DMS53 treated with DMSO at 0.1 percent for 48 hours (cell line): ENCODE measurements around the gene CENPH.
"Not testable (repeated sequence)": the region's sequence is repeated elsewhere in the genome, so short reads cannot be mapped to it uniquely, and the experiment has no call there.

Experiments
- DNase-seq: peaks from one replicate; lab custom pipeline; 2025; ENCODE audit not compliant: unreplicated experiment; lab: John Stamatoyannopoulos, UW

Gene CENPH, protein sequence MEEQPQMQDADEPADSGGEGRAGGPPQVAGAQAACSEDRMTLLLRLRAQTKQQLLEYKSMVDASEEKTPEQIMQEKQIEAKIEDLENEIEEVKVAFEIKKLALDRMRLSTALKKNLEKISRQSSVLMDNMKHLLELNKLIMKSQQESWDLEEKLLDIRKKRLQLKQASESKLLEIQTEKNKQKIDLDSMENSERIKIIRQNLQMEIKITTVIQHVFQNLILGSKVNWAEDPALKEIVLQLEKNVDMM

DNA sequence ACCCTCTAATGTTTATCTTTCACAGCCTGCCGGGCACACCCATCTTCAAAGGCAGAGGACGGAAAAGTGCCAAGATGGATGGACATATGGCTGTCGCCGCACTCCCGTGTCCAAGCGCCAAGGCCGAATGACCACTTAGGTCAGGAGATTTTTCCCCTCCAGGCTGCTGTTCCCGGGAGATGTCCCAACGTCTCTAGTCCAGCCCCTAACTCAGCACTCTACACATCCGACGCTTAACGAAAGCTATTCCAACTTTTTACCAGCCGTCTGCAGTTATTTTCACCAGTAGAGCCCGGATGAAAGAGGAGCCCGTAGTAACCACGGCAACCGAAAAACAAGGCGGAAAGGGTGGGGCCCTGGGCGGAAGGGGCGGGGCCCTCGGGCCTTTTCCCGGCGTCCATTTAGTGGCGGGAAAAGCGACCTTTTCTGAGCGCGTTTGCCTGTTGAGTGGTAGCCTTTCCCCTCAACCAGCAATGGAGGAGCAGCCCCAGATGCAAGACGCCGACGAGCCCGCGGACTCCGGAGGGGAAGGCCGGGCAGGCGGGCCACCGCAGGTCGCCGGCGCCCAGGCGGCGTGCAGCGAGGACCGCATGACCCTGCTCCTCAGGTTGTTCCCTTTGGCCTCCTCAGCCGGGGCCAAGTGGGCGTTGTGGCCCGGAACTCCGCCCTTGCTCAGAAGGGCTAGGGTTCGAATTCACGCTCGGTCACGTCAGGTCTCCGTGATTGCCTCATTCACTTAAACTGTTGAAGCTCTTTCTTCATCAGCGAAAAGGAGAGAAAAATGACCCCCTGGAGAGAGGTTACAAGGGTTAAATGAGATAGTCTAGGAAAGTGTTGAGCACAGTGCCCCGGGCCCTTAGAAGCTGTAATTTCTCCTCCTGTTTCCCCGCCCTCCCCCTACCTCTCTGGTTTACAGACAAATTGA lies at the start of gene CENPH:
Gene CENPH (plus strand): TSS at position 422 of the 925 bp plus-strand sequence. CDS start 52 bp downstream, at position 474.
- DNase-seq, result peak; percentile 89

DNA sequence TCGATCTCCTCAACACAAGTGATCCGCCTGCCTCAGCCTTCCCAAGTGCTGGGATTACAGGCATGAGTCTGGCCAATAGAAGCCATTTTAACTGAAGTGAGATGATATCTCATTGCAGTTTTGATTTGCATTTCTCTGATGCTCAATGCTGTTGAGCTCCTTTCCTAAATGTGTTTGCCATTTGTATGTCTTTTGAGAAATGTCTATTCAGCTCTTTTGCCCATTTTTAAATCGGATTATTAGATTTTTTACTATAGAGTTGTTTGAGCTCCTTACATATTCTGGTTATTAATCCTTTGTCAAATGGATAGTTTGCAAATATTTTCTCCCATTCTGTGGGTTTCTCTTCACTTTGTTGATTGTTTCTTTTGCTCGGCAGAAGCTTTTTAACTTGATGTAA lies 49.1 kb upstream of the CENPH start:
- DNase-seq, result not testable (repeated sequence)

DNA sequence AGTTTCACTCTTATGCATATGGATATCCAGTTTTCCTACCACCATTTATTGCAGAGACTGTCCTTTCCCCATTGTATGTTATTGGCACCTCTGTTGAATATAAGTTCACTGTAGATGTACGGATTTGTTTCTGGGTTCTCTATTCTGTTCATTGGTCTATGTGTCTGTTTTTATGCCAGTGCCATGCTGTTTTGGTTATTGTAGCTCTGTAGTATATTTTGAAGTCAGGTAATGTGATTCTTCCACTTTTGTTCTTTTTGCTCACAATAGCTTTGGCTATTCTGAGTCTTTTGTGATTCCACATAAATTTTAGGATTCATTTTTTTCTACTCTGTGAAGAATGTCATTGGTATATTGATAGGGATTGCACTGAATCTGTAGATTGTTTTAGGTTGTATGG lies 48.6 kb upstream of the CENPH start:
- DNase-seq, result no peak

DNA sequence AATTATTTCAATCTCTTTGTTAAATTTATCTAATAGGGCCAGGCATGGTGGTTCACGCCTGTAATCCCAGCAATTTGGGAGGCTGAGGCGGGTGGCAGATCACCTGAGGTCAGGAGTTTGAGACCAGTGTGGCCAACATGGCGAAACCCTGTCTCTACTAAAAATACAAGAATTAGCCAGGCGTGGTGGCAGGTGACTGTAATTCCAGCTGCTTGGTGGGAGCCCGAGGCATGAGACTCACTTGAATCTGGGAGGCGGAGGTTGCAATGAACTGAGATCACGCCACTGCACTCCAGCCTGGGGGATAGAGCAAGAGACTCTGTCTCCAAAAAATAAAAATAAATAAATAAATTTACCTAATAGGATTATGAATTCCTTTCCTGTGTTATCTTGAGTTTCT lies 40.8 kb upstream of the CENPH start:
- DNase-seq, result not testable (repeated sequence)

DNA sequence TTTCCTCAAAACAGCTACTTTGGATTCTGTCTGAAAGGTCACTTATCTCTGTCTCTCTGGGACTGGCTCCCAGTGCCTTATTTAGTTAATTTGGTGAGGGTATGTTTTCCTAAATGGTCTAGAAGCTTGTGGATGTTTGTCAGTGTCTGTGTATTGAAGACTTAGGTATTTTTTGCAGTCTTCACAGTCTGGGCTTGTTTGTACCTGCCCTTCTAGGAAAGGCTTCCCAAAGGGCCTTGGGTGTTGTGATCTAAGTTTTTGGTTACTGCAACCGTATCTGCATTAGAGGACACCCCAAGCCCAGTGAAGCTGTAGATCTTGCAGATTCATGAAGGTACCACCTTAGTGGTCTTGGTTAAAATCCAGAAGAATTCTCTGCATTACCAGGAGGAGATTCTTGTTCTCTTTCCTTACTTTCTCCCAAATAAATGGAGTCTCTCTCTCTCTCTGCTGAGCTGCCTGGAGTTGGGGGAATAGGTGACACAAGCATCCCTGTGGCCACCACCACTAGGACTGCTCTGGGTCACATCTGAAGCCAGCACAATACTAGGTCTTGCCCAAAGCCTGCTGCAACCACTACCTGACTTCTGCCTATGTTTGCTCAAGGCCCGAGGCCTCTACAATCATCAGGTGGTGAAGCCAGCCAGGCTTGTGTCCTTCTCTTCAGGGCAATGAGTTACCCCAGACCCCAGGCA lies 40.3 kb upstream of the CENPH start:
- DNase-seq, result no peak

DNA sequence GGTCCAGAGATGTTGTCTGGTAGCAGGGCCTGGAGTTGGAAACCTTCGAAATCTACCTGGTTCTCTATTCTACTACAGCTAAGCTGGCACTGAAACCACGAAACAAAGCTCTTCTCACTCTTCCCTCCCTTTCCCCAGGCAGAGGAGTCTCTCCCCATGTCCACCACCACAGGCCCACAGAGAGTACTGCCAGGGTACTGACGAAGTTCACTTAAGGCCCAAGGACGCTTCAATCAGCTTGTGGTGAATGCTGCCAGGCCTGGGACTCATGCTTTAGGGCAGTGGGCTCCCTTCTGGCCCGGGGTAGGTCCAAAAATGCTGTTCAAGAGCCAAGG lies 39.7 kb upstream of the CENPH start:
- DNase-seq, result no peak

DNA sequence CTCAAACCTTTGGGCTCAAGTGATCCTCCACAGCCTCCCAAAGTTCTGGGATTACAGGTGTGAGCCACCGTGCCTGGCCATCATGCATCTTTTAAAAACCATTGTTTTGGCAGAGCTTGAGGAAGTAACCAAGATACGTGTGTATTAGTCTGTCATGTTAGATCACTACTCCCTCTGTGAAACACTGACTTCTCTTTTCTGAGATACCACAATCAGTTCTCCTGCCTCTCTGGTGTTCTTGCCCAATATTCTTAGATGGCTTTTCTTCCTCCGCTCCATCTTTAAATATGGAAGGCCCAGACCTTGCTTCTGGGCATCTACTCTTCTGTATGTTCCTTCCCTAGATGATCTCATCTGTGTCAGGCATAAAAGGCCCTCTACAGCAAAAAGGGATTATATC lies 36.7 kb upstream of the CENPH start:
- DNase-seq, result no peak

DNA sequence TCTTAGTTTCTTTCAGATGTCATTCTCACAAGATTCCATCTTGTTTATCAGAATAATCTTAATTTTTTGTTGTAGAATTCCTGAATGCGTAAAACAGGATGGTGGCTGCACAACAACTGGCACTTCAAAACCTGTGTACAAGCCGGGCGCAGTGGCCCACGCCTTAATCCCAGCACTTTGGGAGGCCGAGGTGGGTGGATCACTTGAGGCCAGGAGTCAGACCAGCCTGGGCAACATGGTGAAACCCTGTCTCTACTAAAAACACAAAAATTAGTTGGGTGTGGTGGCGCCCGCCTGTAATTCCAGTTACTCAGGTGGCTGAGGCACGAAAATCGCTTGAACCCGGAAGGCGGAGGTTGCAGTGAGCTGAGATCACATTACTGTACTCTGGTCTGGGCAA lies 32.9 kb upstream of the CENPH start:
- no peak for DNase-seq

DNA sequence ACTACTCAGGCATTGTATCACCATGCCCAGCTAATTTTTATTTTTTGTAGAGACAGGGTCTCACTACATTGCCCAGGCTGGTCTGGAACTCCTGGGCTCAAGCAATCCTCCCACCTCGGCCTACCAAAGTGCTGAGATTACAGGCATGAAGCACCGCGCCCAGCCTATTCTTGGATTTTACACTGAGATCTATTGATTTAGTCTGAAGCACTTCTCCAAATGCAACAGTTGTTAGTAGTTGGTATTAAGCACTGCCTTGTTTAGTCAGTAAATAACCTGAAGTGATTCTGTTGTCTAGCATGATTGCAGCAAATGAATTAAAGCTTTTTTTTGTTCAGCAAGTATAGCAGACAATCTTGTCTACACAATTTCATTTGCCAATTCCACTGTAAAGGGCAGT lies 31.3 kb upstream of the CENPH start:
- no peak for DNase-seq

DNA sequence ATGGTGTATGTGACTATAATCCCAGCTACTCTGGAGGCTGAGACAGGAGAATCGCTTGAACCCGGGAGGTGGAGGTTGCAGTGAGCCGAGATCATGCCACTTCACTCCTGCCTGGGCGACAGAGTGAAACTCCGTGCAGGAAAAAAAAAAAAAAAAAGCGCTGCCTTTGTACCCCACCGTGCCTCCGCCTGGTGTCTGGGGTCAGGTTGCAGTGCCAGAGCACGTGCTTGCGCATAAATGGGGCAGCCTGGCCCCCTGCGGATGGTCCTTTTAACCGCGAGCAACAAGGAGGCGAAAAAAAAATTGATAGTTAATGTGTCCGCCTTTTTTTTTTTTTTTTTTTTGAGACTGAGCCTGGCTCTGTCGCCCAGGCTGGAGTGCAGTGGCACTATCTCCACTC lies 28.7 kb upstream of the CENPH start:
- DNase-seq, result no peak

DNA sequence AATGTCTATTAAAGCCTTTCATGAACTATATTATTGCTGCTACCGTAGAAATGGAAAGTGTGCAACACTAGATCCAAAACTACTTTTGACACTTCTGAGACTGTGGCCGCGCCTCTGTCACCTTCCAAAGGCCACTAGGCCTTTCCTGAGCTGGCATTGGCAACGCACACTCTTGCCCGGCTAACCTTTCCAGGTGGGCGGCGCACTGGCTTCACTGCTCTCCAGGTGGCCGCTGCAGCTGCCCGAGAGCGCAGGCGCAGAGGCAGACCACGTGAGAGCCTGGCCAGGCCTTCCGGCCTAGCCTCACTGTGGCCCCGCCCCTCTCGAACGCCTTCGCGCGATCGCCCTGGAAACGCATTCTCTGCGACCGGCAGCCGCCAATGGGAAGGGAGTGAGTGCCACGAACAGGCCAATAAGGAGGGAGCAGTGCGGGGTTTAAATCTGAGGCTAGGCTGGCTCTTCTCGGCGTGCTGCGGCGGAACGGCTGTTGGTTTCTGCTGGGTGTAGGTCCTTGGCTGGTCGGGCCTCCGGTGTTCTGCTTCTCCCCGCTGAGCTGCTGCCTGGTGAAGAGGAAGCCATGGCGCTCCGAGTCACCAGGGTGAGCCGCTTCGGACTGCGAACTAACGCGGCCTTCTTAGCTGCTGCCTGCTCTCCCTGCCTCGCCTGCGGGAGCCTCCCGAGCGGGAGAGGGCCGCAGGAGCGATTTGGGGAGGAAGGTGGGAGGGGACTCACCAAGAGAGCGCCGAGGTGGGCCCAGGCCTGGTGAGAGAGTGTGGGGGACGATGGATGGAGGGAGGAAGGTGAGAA lies 22.5 kb upstream of the CENPH start, which contains the start of gene CCNB1:
Gene CCNB1 (plus strand): TSS at position 465 of the 807 bp plus-strand sequence. CDS start 113 bp downstream, at position 578.
- DNase-seq, result peak; percentile 98

DNA sequence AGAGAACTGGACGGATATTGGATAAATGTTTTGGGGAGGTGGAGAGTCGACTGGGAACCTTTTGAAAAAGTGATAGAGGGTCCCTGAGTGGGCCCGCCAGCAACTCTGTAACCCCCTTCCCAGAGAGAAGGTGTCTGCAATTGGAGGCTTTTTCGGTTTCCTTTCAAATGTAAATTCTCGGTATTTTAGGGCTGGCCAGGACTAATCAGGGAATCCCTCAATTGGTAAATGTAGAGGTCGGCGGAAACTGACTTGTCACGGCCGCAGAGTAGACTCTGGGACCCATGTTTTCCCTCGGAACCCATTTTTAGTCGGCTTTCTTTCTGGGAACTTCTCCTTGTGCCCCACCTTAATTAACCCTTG lies 21.9 kb upstream of the CENPH start:
- peak; percentile 13 for DNase-seq

DNA sequence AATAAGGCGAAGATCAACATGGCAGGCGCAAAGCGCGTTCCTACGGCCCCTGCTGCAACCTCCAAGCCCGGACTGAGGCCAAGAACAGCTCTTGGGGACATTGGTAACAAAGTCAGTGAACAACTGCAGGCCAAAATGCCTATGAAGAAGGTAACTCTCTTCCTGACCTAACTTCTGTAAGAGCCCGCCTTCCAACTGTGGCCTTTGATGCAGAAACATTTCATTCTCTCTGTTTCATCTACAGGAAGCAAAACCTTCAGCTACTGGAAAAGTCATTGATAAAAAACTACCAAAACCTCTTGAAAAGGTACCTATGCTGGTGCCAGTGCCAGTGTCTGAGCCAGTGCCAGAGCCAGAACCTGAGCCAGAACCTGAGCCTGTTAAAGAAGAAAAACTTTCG lies 21.5 kb upstream of the CENPH start:
- DNase-seq, result no peak

DNA sequence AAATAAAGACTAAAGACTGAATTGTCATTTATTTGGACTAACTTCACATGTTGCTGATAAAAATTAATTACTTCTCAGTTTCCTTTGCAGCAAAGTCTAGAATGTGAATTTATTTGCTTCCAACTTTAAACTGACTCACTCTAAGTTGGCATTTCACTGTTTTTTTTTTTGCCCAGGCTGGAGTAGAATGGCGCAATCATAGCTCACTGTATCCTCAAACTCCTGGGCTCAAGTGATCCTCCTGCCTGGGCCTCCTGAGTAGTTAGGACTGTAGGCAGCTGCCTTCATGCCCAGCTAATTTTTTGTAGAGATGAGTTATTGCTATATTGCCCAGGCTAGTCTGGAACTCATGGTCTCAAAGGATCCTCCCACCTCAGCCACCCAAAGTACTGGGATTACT lies 18.9 kb upstream of the CENPH start:
- no peak for DNase-seq

DNA sequence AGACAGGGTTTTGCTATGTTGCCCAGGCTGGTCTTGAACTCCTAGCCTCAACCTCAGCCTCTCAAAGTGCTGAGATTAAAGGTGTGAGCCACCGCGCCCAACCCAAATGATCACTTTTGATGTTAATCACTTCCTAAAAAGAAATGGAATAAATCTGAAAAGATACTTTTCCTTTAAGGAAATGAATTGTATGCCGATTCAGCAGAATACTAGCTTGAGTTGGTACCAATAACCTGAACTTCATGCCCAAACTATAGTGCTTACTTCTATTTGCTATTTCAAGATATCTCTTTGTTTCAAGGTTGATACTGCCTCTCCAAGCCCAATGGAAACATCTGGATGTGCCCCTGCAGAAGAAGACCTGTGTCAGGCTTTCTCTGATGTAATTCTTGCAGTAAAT lies 18.4 kb upstream of the CENPH start:
- no peak for DNase-seq

DNA sequence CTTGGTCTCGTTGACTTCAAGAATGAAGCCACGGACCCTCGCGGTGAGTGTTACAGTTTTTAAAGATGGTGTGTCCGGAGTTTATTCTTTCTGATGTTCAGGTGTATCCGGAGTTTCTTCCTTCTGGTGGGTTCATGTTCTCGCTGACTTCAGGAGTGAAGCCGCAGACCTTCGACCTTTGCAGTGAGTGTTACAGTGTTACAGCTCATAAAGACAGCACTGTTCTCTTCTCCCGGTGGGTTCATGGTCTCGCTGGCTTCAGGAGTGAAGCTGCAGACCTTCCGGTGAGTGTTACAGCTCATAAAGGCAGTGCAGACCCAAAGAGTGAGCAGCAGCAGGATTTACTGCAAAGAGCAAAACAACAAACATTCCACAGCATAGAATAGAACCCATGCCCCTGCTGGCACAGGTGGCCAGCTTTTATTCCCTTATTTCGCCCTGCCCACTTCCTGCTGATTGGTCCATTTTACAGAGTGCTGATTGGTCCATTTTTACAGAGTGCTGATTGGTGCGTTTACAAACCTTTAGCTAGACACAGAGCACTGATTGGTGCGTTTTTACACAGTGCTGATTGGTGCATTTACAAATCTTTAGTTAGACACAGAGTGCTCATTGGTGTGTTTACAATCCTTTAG lies 7.6 kb upstream of the CENPH start:
- not testable (repeated sequence) for DNase-seq

DNA sequence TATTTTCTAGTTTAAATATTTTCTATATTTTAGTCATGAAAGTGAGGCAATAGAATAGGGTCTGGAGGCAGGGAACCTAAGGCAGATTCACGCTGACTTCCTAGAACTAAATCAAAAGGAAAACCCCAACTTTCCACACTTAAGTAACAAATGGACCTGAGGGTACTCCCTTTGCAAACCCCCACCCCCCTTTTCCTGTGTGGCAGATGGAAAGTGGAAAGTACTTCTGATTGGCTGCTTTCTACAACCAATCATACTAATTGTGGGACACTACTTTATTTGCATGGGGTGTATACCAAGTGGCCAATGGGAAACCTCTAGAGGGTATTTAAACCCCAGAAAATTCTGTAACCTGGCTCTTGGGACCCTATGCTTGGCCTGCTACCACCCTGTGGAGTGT lies 4.8 kb upstream of the CENPH start:
- no peak for DNase-seq

DNA sequence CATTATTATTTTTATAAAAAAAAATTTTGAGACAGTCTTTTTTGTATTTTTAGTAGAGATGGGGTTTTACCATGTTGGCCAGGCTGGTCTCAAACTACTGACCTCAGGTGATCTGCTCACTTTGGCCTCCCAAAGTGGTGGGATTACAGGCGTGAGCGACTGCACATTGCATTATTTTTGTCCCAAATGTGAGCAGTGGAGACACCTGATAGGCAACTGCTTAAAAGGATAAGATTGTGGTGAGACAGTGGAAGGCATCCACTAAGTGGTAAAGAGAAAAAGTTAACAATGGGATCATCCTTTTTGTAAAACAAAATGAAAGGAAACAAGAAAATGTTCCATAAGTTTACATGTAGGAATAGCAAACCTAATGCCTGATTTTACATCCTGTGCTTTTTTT lies 2.0 kb upstream of the CENPH start:
- DNase-seq, result no peak

DNA sequence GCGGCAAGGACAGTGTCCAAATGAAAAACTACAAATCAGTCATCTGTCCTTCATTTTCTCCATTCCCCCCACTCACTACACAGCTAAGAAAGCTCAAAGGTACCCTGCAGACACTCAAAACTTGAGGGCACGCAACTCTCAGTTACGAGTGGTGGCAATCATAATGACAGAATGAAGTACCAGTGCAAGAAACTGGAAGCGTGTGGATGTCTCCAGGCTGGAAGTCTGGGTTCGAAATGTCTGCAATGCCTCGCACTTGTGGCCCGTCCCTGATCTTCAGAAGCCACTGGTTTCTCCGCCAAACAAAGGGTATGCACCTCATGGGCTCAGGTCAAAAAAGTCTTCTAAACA lies 597 bp upstream of the CENPH start:
- no peak for DNase-seq

DNA sequence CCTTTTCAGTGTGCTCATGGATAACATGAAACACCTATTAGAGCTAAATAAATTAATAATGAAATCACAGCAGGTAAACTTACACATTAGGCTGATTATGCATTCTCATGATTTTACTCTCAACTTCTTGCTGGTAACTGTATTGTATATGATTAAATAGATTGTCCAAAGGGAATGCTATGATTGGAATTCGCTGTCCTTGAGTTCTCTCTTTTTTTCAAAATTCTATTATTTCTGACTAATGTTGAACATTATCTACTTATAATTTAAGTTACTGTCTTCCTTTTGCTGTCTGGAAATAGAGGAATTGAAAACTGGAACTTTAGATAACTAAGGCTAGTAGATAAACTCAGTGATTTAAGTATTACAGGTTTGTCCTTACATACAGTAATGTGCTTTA lies 13.1 kb downstream of the CENPH start:
- no peak for DNase-seq
